ENCODE results near the gene CES2. TPM values are rescaled to one million over a fixed set of nuclear protein-coding genes. Genes with fewer than 3 reads are reported as not detected.

The CES2 gene
- total RNA-seq, 4 donors from 2014 or later, result 26.9 to 56.7 (median 35.1) TPM

GRCh38 chr16:66948837-66949225, 13.5 kb downstream of the CES2 start:
- TF ChIP-seq, protein P1, sequence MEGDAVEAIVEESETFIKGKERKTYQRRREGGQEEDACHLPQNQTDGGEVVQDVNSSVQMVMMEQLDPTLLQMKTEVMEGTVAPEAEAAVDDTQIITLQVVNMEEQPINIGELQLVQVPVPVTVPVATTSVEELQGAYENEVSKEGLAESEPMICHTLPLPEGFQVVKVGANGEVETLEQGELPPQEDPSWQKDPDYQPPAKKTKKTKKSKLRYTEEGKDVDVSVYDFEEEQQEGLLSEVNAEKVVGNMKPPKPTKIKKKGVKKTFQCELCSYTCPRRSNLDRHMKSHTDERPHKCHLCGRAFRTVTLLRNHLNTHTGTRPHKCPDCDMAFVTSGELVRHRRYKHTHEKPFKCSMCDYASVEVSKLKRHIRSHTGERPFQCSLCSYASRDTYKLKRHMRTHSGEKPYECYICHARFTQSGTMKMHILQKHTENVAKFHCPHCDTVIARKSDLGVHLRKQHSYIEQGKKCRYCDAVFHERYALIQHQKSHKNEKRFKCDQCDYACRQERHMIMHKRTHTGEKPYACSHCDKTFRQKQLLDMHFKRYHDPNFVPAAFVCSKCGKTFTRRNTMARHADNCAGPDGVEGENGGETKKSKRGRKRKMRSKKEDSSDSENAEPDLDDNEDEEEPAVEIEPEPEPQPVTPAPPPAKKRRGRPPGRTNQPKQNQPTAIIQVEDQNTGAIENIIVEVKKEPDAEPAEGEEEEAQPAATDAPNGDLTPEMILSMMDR (IDR thresholded peaks at IDR 0.05; ENCODE audit: low read depth), result no peak

GRCh38 chr16:66949472-66949871, 14.2 kb downstream of the CES2 start:
- TF ChIP-seq, protein P1 (IDR thresholded peaks at IDR 0.05; ENCODE audit: low read depth), result no peak

DNA sequence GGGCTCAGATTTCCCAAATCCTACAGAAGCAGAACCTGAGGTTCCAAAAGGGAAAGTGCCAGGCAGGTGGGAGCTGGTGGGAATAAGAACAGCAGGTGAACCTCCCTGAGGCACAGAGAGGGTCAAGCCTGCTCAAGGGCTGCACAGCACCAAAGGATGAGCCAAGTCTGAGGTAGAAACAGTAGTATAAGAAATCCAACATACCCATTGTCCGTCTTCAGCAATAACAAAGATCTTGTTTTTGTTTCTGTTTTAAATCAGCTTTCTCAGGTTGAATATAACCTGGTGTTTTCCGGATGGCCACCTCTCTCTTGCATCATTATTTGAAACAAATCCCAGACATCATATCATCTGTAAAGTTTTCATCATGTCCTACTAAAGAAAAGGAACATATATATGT, 15.1 kb downstream of the CES2 start:
- TF ChIP-seq, protein P1 (IDR thresholded peaks at IDR 0.05; ENCODE audit: low read depth), result no peak

GRCh38 chr16:66950971-66951790, 15.9 kb downstream of the CES2 start:
- TF ChIP-seq, protein P1 (IDR thresholded peaks at IDR 0.05; ENCODE audit: low read depth), result no peak

DNA sequence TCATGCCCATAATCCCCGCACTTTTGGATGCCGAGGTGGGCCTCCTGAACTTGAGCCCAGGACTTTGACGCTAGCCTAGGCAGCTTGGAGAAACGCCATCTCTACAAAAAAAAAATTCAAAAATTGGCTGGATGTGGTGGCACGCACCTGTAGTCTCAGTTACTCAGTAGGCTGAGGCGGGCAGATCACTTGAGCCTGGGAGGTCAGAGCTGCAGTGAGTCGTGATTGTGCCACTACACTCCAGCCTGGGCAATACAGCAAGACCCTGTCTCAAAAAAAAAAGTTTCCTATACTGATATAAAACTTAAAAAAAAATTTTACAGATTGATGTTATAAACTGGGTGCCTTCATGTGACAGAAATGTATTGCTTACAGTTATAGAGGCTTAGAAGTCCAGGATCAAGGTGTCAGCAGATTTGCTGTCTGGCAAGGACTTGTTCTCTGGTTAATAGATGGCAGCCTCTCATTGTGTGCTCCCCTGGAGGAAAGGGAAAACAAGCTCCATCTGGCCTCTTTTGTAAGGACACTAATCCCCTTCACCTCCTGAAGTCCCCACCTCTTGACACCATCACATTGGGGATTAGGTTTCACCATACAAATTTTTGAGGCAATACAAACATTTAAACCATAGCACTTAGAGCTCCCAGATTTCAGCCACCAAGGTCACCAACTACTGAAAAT, 17.3 kb downstream of the CES2 start:
- TF ChIP-seq, protein P1 (IDR thresholded peaks at IDR 0.05; ENCODE audit: low read depth), result no peak

- TF ChIP-seq, protein P1 (IDR thresholded peaks at IDR 0.05; ENCODE audit: low read depth), result no peak
These were observed 18.3 kb downstream of the CES2 start for GRCh38 chr16:66953462-66954096.

GRCh38 chr16:66954097-66954659, 18.9 kb downstream of the CES2 start:
- TF ChIP-seq, protein P1 (IDR thresholded peaks at IDR 0.05; ENCODE audit: low read depth), result no peak

Measured in subcutaneous adipose tissue (tissue), 4 donors.